DMS153 treated with DMSO at 0.1 percent for 48 hours (cell line): Measurements from ENCODE around the gene E2F3.

Experiments used
- DNase-seq: peaks from one replicate; lab custom pipeline; 2025; ENCODE audit not compliant: unreplicated experiment; lab: John Stamatoyannopoulos, UW

E2F3 gene

DNA sequence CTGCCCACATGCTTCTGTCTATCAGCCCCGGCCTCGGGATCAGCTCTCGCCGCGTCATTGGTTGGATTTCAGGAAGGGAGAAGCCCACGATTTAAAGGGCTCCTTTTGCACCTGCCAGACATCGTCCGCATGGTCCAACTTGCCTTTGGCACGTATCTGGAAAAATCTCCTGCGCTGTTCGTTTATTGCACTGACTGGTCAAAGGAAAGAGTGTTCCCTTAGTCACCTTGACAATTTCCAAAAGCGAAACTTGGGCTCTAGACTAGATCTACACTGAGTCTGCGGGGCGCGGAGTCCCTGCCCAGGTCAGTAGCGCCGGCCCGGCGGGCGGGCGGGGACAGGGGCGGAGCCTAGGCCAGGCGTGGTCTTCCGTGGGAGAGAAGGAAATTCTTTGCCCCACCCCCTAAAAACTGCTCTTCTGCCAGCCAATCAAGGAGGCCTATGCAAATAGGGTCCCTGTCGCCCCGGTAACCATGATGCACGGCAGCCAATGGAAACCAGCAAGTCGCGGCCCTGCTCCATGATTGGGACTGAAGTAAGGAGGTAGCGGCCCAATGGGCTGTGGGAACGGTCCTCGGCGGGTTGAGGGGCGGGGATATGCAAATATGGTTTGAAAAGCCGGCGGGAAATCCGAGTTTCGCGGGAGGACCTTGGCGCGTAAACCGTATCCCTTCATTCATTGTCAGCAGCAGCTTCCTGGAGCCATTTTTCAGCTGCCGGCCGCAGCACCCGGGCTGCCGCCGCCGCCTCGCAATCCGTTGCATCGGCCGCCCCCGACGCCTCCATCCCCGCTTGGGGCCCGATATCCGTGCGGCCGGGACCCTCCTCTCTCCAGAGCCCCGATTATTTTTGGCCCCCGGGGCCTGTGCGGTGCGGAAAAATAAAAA is at the start of gene E2F3:
TSS of gene E2F3 (plus strand) at position 675 of the 887 bp plus-strand sequence. CDS start 354 bp downstream, outside the sequence.
- peak; percentile 99 for DNase-seq

DNA sequence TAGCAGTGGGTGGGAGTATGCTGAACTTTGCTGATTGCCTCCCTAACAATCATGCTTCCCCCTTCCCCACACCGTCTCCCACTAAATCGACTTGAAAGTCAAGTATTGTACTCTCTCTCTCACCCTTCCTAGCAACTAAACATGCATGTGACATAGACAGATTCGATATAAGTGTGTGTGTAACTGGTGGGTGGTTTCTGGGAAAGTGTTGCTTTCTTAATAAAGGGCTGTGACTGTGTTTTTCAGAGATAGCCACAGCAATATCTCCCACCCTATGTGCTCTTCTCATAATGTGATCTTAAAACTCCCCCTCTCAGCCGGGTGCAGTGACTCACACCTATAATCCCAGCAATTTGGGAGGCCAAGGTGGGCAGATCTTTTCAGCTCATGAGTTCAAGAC is 49.3 kb upstream of the E2F3 start:
- DNase-seq: no peak

DNA sequence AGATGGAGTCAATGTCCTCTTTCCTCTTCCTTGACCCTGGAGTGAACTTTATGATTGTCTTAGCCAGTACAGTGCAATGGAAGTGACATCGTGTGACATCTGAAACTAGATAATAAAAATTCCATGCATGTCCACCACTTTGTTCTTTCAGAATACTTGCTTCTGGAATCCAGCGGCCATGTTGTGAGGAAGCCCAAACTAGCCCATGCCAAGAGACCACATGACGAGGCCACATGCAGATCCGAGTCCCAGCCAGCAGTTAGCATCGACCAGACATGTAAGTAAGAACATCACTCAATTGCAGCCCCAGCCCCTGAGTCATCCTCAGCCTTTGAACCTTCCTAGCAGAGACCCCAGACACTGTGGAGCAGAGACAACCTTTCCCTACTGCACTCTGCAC is 48.5 kb upstream of the E2F3 start:
- DNase-seq: no peak

DNA sequence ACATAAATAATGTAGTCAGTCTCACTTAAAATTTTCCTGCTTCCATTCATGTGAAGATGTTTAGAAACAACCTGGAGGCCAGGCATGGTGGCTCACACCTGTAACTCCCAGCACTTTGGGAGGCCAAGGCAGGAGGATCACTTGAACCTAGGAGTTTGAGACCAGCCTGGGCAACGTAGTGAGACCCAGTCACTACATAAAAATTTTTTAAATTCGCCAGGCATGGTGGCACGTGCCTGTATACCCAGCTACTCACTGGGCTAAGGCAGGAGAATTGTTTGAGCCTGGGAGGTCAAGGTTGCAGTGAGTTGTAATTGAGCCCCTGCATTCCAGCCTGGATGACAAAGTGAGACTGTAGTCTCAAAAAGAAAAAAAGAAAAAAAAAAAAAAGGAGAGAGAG is 47.3 kb upstream of the E2F3 start:
- no peak for DNase-seq

DNA sequence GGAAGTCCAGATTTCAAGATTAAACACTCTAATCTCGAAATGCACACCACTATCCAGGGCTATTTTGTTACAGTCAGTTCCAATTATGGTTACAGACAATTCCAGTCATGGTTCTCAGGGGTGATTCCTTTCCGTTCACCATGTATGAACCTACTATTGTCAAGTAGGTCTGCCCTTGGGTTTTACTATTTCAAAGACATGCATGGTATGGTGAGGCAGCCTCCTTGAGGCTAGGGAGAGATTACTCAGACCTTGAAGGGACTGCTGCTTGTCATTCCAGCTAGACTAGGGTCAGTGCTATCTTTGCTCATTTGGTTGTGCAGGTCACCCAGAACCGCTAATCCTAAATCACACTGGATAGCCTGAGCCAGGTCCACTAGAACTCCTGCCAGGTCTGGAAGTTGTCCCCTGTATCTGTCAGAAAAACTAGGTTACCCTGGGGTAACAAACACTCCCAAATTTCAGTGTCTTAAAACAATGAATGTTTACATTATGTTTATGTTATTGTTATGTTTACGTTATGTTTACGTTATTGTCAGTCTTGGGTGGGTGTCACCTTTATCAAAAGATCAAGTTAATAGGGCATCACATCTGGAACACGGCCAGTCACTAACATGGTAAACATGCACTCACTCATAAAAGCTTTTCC is 41.1 kb upstream of the E2F3 start:
- no peak for DNase-seq

DNA sequence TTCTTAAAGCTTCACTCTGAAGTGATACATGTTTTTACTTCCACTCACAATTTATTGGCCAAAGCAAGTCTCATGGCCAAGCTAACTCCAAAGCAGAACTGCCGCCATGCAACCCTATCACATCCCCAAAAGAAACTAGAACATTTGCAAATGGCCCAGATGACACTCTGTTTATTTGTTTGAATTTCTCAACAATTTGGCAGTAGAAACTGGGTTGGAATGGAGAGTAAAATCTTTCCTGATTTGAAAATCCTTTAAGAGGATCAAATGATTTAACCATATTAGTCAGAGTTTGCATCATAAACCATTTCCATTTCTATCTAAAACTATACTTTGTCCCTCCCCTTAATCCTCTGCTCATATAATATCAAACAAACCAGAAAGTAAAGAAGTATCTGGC is 39.1 kb upstream of the E2F3 start:
- no peak for DNase-seq

DNA sequence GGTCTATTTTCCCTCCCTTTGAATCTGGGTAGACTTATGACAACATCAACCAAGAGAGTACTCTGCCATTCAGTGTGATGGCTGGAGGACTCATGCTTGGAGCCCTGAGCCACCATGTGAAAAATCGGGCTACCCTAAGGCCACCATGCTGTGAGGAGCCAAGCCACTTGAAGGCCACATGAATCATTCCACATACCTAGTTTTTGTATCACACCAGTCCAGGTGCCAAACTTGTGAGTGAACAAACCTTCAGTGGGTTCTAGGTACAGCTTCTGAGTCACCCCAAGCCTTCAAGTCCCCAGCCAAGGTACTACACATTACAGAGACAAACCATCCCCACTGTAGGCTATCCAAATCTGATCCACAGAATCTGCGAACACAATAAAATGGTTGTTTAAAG is 37.4 kb upstream of the E2F3 start:
- no peak for DNase-seq

DNA sequence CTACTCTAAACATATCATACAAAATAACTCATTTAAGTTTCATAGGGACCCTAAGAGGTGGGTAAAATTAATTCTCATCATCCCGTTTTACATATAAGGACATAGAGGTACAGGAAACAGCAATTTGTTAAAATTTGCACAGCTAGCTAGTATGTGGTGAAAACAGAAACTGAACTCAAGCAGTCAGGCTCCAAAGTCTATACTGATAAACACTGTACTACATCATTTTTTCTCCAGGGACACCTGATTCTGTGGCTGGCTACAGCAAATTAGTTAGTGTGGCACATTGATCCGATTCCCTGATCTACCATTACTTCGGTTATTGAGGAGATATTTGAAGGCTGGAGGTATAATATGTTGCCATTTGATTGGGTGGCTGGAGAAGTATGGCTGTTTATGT is 36.2 kb upstream of the E2F3 start:
- DNase-seq: no peak

DNA sequence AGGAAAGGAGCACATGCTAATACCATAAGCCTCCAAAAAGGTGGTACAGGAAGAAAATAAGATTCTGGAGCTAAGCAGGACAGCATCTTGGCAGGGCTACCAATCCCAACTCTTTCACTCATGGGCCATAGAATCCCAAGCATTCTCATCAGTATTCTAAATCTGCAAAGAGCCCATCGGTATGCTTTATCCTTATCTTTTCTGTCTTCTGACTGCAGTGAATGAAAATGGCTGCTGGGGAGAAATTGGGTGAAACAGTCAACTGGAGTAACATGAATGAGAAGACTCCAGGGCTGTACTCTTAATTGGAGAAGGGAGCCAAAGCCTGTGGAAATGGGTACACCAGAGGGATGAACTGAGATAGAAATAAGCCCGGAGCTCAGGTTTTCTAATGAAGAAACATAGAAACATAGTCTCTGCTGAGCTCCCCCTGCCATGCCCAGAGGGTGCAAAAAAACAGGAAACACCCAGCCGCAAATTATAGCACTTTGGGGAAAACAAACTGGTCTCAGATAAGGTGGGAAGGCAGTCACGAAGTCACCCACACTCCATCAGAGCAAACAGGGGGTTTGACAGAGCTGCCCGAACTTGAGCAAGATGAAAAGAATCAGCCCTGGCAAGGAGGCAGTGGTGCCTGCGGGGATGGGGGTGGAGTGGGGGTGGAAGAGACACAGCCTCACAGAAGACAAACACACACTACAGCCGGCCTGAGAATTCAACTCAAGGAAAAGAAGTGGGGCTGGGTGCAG is 35.4 kb upstream of the E2F3 start:
- DNase-seq: no peak

DNA sequence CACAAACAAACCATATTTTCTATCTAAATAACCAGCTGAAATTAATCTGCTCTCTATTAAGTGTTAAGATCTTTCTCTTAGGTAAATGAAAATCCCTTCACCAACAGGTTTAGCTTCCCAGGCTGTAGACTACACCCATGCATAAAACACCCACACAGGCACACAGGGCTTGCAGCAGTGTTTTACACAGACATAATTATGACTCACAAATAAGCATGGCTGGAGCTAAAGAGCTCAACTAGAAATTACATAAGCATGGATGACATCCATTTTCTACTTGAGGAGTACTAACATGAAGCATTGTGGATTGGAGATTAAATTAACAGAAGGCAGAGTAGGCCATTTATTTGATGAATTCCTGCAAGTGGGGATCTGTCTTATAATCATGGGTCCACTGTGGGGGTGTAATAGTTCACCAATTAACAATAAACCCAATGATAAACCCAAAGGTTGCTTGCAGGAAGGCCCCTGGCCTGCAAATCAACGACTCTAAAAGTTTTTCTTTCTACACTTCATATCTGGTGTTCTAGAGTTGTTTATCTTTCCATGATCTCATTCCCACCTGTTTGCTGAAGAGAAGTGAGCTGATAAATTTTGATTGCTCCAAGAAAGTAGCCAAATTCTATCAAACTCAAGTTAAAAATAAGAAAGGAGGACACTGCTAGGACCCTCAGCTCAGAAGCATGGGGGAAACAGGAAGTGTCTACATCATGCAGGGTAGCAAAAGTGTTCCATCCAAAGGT is 33.8 kb upstream of the E2F3 start:
- no peak for DNase-seq

DNA sequence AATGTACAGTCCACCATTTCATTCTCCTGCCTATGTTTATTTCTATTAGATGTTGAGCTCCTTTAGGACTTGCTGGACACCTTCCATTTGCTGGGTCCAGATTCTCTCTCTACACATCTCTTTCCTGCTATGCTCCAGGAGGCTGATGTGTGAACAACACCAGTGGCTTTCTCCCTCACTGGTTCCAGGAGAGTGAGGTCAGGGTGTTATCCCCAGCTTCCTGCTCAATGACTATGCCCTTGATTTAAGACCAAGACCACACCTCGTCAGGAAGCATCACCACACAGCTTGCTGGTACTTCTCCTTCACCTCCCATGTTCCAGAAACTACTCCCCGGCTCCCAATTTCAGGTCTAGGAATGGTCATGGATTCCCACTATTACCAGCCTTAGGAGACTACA is 31.3 kb upstream of the E2F3 start:
- DNase-seq: no peak

DNA sequence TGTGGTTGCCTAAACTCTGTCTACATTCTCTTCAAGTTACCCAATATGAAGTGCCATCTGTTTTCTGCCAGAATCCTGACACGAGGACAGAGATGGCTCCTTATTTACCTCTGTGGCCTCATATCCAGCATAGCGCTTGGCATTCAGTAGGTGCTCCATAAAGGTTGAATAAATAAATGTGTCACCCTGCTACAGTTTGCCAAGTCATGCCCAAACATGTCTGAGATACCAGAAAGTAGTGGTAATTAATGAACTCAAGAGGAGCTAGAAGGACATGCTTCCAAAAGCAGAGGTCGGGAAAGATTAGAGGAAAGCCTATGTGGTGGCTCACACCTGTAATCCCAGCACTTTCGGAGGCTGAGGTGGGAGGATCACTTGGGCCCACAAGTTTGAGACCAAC is 30.9 kb upstream of the E2F3 start:
- no peak for DNase-seq

DNA sequence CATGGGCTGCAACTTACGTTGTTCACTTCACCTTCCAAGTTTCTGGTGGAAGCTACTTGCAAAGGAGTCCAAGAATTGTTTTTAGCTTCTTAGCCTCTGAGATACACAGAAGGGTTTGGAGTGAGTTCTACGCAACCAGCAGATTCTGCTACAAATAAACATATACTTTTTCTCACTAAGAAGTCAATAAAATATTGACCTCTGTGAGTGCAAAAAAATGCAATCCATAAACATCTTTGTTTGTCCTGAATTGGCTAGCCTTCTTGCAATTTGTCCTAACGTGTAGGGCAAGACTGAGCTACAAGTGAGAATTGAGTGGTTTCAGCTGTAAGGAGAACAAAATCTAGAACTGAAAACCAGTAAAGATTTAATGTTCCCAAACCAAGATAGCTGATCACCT is 26.2 kb upstream of the E2F3 start:
- DNase-seq: no peak

DNA sequence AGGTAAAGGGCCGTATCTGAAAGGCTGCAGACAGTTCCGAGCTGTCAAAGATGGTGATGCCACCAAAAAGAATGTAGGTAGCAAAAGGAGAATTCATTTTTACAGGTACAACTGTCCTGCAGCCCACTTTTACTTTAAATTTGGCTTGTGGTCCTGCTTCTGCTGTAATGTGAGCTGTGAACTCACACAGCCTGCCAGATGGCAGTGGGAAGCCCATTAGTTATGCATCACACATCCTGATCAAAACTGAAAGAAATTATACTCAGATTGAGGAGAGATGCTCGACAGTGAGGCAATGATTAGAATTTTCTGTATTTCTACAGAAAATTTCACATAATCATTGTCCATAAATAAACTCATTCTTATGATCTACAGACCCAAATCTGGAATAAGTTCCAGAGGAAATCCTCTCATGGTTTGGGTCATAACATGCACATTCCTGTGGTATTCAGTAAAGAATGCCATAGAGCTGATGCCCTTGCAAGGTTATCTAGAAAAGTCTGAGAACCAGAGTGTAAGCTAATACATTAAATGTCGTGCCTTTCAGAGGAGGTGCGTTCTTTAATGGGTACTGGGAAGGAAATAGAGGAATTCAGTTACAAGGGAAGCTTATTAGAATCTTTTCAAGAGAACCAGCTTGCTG is 23.9 kb upstream of the E2F3 start:
- DNase-seq: no peak

DNA sequence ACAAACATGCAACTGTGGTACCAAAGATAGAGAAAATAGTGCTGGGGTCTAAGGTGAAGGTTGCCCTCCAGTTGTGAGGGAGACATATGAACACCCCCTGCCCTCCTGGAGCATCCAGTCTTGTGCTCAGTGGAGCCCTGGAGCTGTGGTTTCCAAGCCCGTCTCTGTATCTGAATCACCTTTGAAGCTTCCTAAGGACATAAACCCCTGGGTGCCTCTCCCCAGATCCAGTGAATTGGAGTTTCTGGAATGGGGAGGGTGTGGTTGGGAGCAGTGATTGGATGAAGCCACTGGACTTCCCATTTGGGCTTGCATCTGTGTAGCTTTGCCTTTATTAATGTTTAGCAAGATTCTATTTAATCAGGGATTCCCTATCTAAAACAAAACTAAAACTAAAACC is 22.4 kb upstream of the E2F3 start:
- no peak for DNase-seq

DNA sequence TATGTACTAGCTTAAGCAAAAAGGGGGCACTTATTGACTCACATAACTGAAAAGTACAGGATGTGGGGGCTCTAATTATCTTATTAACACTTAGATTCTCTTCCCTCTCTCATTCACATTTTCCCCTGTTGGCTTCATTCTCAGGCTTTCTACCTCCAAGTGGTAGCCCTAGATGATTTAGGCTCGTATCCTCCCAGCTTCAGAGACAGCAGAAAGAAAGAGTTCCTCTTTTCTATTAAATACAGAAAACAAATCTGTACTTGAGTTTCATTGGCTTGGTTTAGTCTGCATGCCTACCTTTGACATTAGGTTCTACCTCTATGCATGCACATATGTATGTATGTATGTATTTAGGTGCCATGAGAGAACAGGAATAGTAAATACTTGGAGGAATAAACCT is 15.5 kb upstream of the E2F3 start:
- DNase-seq: no peak

DNA sequence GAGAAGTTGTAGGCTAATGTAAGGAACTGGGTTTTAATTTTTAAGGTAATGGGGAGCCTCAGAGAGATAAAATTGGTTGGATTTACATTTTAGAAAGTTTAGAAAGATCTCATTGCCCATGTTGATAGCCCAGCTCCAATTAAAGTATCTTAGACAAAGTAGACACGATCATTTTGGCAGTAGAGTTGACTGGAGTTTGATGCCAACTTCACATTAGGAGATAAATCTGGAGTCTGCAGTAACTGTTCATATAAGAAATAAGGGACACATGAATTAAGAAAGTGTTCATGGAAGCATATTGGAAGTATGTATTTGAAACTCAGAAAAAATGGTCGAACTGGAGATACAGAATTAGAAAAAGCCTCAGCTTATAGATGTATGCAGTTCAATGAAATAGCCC is 12.6 kb upstream of the E2F3 start:
- DNase-seq: no peak

DNA sequence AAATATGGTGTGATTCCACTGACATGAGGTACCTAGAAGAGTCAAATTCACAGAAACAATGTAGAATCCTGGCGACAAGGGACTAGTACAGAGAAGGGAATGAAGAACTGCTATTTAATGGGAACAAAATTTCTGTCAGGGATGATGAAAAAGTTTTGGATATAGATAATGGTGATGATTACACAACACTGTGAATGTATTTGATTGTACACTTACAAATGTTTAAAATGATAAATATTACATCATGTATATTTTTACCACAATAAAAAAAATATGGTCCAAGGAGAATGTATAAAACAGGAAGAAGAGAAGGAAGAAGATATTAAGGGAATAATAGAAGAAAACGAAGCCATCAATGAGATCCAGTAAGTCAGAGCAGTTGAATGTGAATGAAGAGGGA is 8.4 kb upstream of the E2F3 start:
- no peak for DNase-seq

DNA sequence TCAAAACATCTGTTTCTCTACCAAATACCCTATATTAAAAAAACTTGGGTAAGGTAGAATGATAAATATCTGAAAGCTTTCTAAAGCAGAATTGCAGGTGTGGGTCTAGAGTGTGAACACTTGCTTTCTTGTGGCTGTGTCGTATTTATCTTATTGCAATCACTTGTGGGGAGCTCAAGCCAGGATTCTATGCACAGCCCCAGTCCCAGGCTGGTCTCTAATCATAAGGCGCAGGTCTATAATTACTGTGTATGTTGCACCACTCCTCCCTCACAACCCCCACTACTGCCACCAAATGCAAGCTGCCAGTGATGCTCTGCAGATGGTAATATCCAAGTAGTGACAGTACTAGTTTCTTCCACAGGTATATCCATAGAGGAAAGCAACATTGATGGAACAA is 2.2 kb upstream of the E2F3 start:
- no peak for DNase-seq

DNA sequence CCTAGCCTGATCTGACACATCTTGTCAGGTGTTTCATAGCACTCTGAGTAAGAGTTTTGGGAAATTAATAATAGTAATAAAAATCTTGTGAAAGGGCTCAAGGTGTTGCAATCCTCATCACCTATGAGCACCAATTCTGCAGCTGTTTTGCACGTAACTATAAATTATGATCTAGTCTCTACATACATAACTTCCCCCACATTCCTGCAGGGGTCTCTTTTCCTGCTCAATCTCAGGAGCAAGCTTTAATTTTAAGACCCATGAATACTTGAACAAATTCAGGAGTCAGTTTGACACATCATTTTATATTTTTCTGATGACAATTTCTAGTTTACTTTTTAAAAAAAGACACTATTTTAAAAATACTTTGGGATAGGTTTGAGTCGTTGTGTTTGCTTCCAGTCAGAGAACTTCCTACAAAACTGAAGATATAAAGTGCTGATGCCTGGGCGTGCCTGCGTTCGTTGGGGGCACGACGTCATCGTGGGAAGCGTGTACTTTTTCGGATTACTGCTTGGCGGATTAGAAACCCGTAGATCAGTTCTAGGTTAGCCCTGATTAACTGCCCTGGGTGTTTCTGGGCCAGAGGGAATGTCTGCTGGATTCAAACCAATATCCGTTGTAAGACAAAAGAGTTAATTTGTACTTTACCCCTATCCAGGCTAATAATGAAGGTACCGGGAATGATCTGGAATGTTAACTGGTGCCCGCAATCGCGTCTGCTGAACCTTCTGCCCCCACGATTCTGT is 1.0 kb upstream of the E2F3 start:
- DNase-seq: no peak
